NCI-H1417 treated with DMSO at 0.1 percent for 48 hours (cell line): ENCODE measurements around the gene CCDC40.

ENCODE experiments used
- DNase-seq: peaks from one replicate; lab custom pipeline; 2025; lab: John Stamatoyannopoulos, UW

CCDC40 gene

DNA sequence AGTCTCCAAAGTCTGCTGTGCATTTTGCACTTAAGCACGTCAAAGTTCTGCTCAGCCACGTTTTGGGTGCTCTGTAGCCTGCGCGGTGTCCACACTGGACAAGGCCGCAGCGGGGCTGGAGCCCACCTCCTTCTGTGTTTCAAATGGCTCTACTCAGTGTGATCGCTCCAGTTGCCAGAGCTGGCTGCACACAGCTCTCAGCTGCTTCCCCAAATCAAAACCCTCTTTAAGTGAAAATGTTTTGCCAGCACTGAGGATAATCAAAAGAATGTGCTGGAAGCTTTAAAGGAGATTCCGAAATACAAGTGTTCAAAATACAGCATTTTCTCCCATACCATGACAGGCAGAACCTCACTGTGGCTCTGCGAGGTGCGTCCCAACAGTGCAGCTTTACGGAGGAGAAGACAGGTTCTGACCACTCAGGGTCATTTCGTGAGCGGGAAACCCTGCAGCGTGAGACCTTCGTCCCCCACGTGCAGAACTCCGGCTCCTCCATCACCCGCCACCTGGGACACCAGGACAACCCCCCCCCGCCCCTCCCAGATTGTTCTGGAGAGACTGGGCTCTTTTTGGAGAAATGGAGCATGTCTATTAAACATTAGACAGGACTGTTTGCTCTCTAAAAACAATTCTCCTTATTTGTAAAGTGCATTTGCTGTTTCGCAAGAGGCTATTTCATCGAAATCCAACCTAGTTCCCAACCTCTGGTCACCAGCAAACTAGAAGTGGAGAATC, 17.4 kb upstream of the CCDC40 start:
- no peak for DNase-seq

- no peak for DNase-seq
These were observed 14.8 kb upstream of the CCDC40 start for GRCh38 chr17:80021600-80021999.

DNA sequence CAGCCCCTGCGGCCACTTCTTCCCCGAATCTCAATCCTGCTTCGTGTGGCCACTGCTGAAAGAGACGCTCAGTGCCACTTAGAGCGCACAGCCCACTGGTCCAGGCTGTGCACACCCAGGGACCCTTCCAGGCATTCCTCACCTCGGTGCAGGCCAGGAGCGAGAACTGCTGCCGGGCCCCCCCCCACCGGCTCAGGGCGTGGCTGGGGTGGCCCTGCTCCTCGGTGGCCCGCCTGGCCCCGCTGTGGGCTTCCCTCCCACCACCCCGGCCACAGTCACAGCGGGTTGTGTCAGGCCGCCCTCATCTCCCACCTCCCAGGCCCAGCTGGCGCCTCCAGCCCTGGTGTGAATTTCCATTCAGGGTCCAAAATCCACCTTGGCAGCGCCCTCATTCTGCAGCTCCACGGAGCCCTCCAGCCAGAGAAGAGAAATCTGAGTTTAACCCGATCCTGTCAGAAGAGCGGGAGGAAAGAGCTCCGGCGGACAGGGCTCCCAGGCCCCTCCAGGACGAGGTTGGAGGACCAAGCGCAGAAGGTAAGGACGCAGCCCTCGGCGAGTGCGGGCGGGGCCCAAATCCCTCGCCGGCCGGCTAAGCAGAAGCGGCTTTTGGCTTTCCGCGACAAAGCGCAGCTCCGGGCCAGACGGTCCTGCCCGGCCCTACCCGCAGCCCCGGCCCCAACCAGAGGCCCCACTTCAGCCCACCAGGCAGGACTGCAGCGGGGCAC, 12.8 kb upstream of the CCDC40 start:
- DNase-seq, result no peak

GRCh38 chr17:80024206-80024972, 12.1 kb upstream of the CCDC40 start:
- DNase-seq, result no peak

- DNase-seq, result no peak
These were observed 11.3 kb upstream of the CCDC40 start for GRCh38 chr17:80025140-80025539.

DNA sequence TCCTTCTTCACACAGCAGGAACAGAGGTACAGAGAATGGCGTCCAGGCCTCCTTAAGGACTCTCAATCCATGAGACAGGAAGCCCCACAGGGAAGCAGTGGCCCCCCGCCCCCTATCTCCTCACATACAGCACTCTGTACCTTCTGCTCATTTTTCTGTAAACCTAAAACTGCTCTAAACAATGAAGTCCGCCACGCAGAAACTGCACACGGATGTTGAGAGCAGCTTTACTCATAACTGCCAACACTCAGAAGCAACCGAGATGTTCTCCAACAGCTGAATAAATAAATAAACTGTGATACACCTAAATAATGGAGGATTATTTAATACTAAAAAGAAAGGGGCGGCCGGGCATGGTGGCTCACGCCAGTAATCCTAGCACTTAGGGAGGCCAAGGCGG, 10.6 kb upstream of the CCDC40 start:
- DNase-seq, result no peak

GRCh38 chr17:80026359-80027042, 9.9 kb upstream of the CCDC40 start:
- DNase-seq, result no peak

GRCh38 chr17:80027043-80027435, 9.4 kb upstream of the CCDC40 start:
- no peak for DNase-seq

DNA sequence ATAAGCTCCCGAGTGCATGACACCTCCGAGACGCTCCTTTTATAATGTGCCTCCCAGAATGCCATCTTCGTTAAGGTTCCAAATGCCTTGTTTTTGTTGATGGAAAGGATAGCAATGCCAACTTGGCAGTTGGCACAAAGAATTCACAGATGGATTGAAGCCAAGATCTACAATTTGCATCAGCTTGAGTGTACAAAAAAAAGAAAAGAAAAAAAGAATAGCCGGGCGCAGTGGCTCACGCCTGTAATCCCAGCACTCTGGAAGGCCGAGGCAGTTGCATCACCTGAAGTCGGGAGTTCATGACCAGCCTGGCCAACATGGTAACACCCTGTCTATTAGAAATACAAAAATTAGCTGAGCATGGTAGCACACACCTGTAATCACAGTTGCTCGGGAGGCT, 8.4 kb upstream of the CCDC40 start:
- DNase-seq, result no peak

DNA sequence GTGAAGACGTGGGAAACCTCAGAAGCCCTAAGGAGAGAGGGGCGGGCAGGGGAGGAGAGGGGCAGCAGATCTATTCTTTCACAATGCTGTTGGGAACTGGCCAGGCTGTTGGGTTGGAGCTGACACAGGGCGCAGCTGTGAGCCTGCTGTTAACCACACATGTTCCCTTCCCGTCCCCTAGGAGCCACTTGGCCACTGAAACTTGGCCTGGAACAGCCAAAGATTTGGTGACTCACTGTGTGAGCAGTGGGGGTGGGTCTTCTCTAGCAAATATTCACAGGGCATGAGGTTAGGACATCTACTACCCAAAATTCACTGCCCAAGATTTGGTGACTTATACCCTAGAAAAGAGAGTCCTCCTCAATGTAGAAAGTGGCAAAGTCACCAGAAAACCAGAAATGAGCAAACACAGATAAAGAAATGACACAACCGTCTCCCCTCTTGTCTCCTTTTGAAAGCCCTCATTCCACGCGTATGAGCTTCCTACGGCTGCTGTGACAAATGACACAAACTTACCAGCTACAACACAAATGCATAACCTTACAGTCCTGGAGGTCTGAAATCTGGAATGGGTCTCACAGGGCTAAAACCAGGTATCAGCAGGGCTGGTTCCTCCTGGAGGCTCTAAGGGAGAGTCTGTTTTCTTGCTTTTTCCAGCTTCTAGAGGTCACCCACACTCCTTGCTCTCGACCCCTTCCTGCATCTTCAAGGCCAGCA, 7.0 kb upstream of the CCDC40 start:
- no peak for DNase-seq

GRCh38 chr17:80030730-80031410, 5.6 kb upstream of the CCDC40 start:
- DNase-seq, result no peak

- DNase-seq, result no peak
These were observed 4.6 kb upstream of the CCDC40 start for GRCh38 chr17:80031691-80032430.

DNA sequence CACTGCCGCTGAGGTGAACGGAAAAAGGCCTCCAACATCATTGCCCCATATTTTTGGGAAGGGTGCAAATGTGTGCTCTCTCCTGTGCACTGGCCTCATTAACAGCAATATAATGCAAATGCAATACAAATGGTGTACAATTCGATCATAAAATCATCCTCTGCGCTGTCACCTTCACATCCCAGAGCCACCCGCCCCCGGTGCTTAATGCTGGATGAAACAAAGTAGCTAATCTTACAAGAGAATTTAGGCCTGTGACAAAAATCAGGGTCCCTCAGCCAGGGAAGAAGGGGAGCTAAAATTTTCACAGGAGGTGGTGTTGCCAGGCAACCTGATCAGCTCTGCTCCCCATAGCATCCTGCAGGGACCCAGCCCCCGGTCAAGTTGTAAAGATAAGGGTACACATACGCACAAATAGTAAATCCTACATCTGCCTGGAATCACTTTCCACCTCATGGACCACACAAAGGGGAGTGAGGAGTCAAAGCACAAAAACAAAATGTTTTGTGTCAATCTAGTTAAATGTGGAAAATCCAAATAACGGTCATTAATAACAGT, 3.7 kb upstream of the CCDC40 start:
- DNase-seq, result no peak

GRCh38 chr17:80033840-80034239, 2.6 kb upstream of the CCDC40 start:
- no peak for DNase-seq

- DNase-seq, result no peak
These were observed 1.4 kb upstream of the CCDC40 start for GRCh38 chr17:80034791-80035686.

- DNase-seq, result no peak
These were observed 830 bp upstream of the CCDC40 start, which contains the start of gene TBC1D16 for GRCh38 chr17:80035687-80035936. TSS of gene TBC1D16 (minus strand) at chr17:80035872. CDS start at chr17:80013547, 22,325 bp downstream.

DNA sequence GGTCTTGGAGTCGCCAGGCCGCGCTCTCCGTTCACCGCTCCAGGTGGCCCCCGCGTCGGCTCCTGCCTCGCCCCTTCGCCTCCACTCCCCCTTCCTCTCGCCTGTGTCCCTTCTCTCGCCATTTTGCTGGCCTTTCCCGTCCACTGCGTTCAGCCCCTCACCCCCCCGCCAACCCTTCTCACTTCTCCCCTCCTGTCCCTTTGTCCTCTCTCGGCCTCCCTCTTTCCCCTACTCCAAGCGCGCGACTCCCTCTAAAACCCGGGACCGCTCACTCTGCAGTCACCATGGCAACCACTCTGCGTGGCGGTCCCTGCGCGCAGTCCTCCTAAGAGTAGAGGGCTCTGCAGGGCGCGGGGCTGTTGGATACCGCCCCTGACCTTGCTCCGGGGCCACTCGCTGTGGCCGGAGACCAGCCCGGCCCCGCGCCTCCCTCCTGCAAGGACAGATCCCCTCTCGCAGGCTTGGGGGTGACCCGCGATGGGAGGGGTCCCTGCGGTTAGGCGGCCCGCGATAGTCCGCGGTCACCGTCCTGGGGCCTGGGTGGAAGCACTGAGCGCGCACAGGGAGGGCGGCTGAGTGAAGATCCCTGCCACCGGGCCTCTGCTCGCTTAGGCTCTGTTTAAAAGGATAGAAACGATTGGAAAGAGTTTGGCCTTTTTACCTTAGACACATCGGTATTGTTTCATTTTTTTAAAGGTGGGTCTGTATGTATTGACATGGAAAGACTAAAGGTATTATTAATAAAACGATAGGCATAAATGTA, 454 bp downstream of the CCDC40 start:
- DNase-seq, result peak; percentile 64

DNA sequence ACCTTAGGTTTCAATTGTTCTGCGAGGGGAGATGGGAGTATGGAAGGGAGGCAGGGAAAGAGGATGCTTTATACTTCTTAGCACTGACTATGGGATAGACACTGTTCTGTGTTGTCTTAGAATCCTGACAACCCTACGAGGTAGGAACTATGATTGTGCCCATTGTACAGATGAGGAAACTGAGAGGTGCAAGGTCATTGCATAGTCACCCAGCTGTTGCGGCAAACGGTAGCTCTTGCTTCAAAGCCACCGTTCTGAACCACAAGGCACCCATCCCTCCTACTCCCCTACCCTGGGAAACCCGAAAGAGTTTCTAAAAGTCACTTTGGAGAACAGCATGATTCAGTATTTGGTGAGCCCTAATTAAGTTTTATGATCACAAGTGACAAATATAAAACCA, 7.5 kb downstream of the CCDC40 start:
- DNase-seq, result no peak
